Measurements from ENCODE around the gene KDM2B. TPM values are rescaled to one million over a fixed set of nuclear protein-coding genes. Genes with fewer than 3 reads are reported as not detected.

The KDM2B gene
- total and polyA plus RNA-seq, 2 donors (not counting 3 experiments of a cell fraction or from before 2014, with no cell fraction given) = 26.8 to 37.3 TPM

- H3K9me1 ChIP-seq (replicated peaks; ENCODE audit: control insufficient read depth, extremely low read depth, insufficient read depth, low read length) = no peaks in the 10 kb centered on the region
- TF ChIP-seq FOS (IDR thresholded peaks at IDR 0.05; ENCODE audit: borderline replicate concordance, insufficient read depth, low read length) (no peak), MAX (IDR thresholded peaks at IDR 0.05; ENCODE audit: insufficient read depth, insufficient read length) (no peak), MYC (IDR thresholded peaks at IDR 0.05; ENCODE audit: low read depth, low read length) (no peak), POLR2A (IDR thresholded peaks at IDR 0.05; ENCODE audit: low read depth, low read length) (no peak), EZH2 (IDR thresholded peaks at IDR 0.05; ENCODE audit: borderline replicate concordance, low read depth, low read length, severe bottlenecking) (no peak), CTCF (IDR thresholded peaks at IDR 0.05; ENCODE audit: extremely low read depth in 1 of 2, insufficient read depth in 1 of 2, low read depth in 1 of 2, low read length in 2 of 2) (no peak), GATA2 (IDR thresholded peaks at IDR 0.05; ENCODE audit: insufficient read depth, insufficient read length, low read depth, low read length) (no peak), JUN (IDR thresholded peaks at IDR 0.05; ENCODE audit: borderline replicate concordance, insufficient read depth, insufficient read length, low read depth) (no peak), POLR2AphosphoS5 (IDR thresholded peaks at IDR 0.05; ENCODE audit: insufficient read depth, low read depth, low read length) (no peak)
- H3K9me3 ChIP-seq (replicated peaks; ENCODE audit: control insufficient read depth, insufficient read depth, low read length) = no peaks in the 10 kb centered on the region
- ChIA-PET CTCF (interaction anchor here (1.2 to 4.3 kb wide), 4 partner anchors 14 to 93 kb away, joined by 4 to 24 read pairs (median 10); partner anchors contain the start of gene MORN3), POLR2A (no interaction called here)
- H3K9ac ChIP-seq (replicated peaks; ENCODE audit: extremely low read depth, insufficient read depth, low read length) = no peak overlapping the region
- H3K27me3 ChIP-seq (ENCODE audit: control insufficient read depth in 2 of 2, insufficient read depth in 2 of 2, low read length in 2 of 2) = no peaks in the 10 kb centered on the region
- peaks cover 0 to 4% of the 10 kb centered on the region in 2 experiments for H3K36me3 ChIP-seq (ENCODE audit: control insufficient read depth in 2 of 2, extremely low read depth in 1 of 2, insufficient read depth in 2 of 2, low read length in 2 of 2)
- BruUV-seq (replicated peaks) = no TSS peak
- no peak overlapping the region for H2AFZ ChIP-seq (ENCODE audit: low read depth, low read length)
- peaks cover 12% of the 10 kb centered on the region for H3K4me1 ChIP-seq (ENCODE audit: control insufficient read depth, extremely low read depth, insufficient read depth, low read length)
- H4K20me1 ChIP-seq (replicated peaks; ENCODE audit: control insufficient read depth, extremely low read depth, insufficient read depth, low read length) = no peaks in the 10 kb centered on the region
- dilution Hi-C loops (cut with MboI; ENCODE audit: extremely low pct_ligation_motif_present, low sequenced_read_pairs) = no loop called here
- intact Hi-C loops (cut with micrococcal nuclease) = no loop called here
- DNase-seq (ENCODE audit: low read depth, low spot score) (no peak), FAIRE-seq (no peak)
- H3K27ac ChIP-seq (ENCODE audit: insufficient read depth, low read depth, low read length) = no peak overlapping the region
- no peak overlapping the region for H3K4me3 ChIP-seq (replicated peaks in 1 of 3; ENCODE audit: insufficient read depth in 1 of 3, low read depth in 1 of 3, low read length in 3 of 3)
- no peak overlapping the region for H3K4me2 ChIP-seq (ENCODE audit: insufficient read depth, low read length)
- no peaks in the 10 kb centered on the region for H3K79me2 ChIP-seq (ENCODE audit: control insufficient read depth, insufficient read depth, low read length)
These were observed 4.7 kb downstream of the KDM2B start for GRCh38 chr12:121575952-121576625.
